LNCAP (cell line): ENCODE results near the gene F2RL3.

Experiments used
- CTCF ChIP-seq: fragments of 450-650 bp; IDR thresholded peaks from 2 replicates; pipeline ENCODE4 v1.5.1; 2017; ENCODE audit warnings: mild to moderate bottlenecking

The F2RL3 gene

GRCh38 chr19:16886305-16886880, 2.4 kb upstream of the F2RL3 start:
- no peak for TF ChIP-seq CTCF

GRCh38 chr19:16887353-16888265, 1.2 kb upstream of the F2RL3 start:
- TF ChIP-seq CTCF, result no peak

GRCh38 chr19:16889366-16889882, 625 bp downstream of the F2RL3 start:
- TF ChIP-seq CTCF, result no peak

GRCh38 chr19:16889883-16890460, 1.2 kb downstream of the F2RL3 start:
- no peak for TF ChIP-seq CTCF

- no peak for TF ChIP-seq CTCF
Observed at GRCh38 chr19:16890461-16891184, 1.8 kb downstream of the F2RL3 start.

- TF ChIP-seq CTCF, result no peak
Observed at GRCh38 chr19:16891696-16892382, 3.0 kb downstream of the F2RL3 start.

- no peak for TF ChIP-seq CTCF
Observed at GRCh38 chr19:16892436-16892835, 3.6 kb downstream of the F2RL3 start.
